H1 (cell line): ENCODE results near the gene FXN. TPM values are rescaled to one million over a fixed set of nuclear protein-coding genes. Genes with fewer than 3 reads are reported as not detected.
A peak's percentile ranks its signal among the peaks of the same experiment; 100 is the strongest.

Experiments
- BACH1 ChIP-seq: IDR thresholded peaks from 2 replicates; pipeline ENCODE4 v1.6.1; 2012; ENCODE audit warnings: low read length, improper control_type of control experiment
- CHD1 ChIP-seq: IDR thresholded peaks from 2 replicates; pipeline ENCODE4 v1.6.1; 2012; ENCODE audit warnings: low read depth, low read length, improper control_type of control experiment
- CHD7 ChIP-seq: fragments of 300-600 bp; sonication (generic); IDR thresholded peaks from 2 replicates; pipeline ENCODE4 v1.7.1; 2012; ENCODE audit warnings: low read length, moderate library complexity, mild to moderate bottlenecking, inconsistent platforms; ENCODE audit not compliant: insufficient replicate concordance
- GABPA ChIP-seq: IDR thresholded peaks from 2 replicates; pipeline ENCODE4 v1.6.1; 2011; ENCODE audit warnings: mild to moderate bottlenecking, low read length, moderate library complexity, borderline replicate concordance; ENCODE audit not compliant: insufficient read depth
- KDM5A ChIP-seq: fragments of 200-600 bp; IDR thresholded peaks from 2 replicates; pipeline ENCODE4 v1.7.1; 2012; ENCODE audit warnings: mild to moderate bottlenecking, low read length, inconsistent platforms, mixed read lengths
- POLR2AphosphoS5 ChIP-seq: IDR thresholded peaks from 2 replicates; pipeline ENCODE4 v1.6.1; 2011; ENCODE audit warnings: low read depth, low read length
- RFX5 ChIP-seq: IDR thresholded peaks from 2 replicates; pipeline ENCODE4 v1.6.1; 2011; ENCODE audit warnings: low read depth, low read length, improper control_type of control experiment, borderline replicate concordance
- SIX5 ChIP-seq: IDR thresholded peaks from 2 replicates; pipeline ENCODE4 v1.6.1; 2011; ENCODE audit warnings: mild to moderate bottlenecking, low read depth, low read length
- TAF7 ChIP-seq: optimal IDR thresholded peaks from 2 replicates; pipeline ENCODE3; 2011; ENCODE audit warnings: low read depth, mild to moderate bottlenecking, inconsistent platforms, low read length, moderate library complexity, borderline replicate concordance
- TCF12 ChIP-seq: IDR thresholded peaks from 2 replicates; pipeline ENCODE4 v1.6.1; 2011; ENCODE audit warnings: low read depth, mild to moderate bottlenecking, low read length
- TEAD4 ChIP-seq: IDR thresholded peaks from 2 replicates; pipeline ENCODE4 v1.6.1; 2012; ENCODE audit warnings: low read depth, low read length, inconsistent platforms, mixed read lengths
- ZNF274 ChIP-seq: IDR thresholded peaks from 2 replicates; pipeline ENCODE4 v1.7.0; 2012; ENCODE audit warnings: low read length, borderline replicate concordance; ENCODE audit errors: extremely low read depth
- polyA plus RNA-seq, 7 experiments: library from polyadenylated mRNA; depleted of rRNA in 3 of 7; stranded (reverse) in 5 of 7; unstranded in 2 of 7; fragments of >200 nt in 5 of 7; fragments of 200-250 nt in 2 of 7; gene quantifications; 1 replicate in 5 of 7; 2 replicates in 1 of 7; 4 replicates in 1 of 7; pipeline versions ENCODE4 v1.2.1 to v1.2.3, GENCODE V29; 2011 to 2013; ENCODE audit warnings: missing spikeins in 2 of 7, mixed read lengths in 2 of 7
- total RNA-seq: library from RNA; stranded (reverse); fragmentation: NEBNext Ultra II Directional; extraction: Animal tissue kit (Norgen Biotek cat#: 25700); gene quantifications from 2 replicates; pipeline ENCODE4 v1.2.1, GENCODE V29; 2021

The FXN gene
- total and polyA plus RNA-seq, 2 of the 8 experiments (the other 6 are each of a cell fraction or from before 2014, with no cell fraction given): 34.2 to 37.5 TPM

GRCh38 chr9:69122549-69123141, 87.1 kb downstream of the FXN start (continued):
- TF ChIP-seq KDM5A (no peak), TCF12 (no peak), CHD7 (no peak), POLR2AphosphoS5 (peak; percentile 33; the same call in 1 of the 2 replicates), BACH1 (no peak), TAF7 (no peak), SIX5 (no peak), RFX5 (no peak), GABPA (no peak), CHD1 (0 out of 2 replicates have a peak, but pooled peaks have one; percentile 33), TEAD4 (peak; percentile 91), ZNF274 (no peak)
